Activated CD4-positive, CD25-positive, alpha-beta regulatory T cell treated with anti-CD3 and anti-CD28 coated beads, Interleukin-2, amount 50 U/mL, for 72 hours (primary cell): Measurements from ENCODE around the gene MYH11.
A peak's percentile ranks its signal among the peaks of the same experiment; 100 is the strongest.
"Not testable (repeated sequence)": the region's sequence is repeated elsewhere in the genome, so short reads cannot be mapped to it uniquely, and the experiment has no call there.

Experiments used
- DNase-seq: peaks from one replicate; pipeline ENCODE4 v3.0.0; 2021

Gene MYH11

DNA sequence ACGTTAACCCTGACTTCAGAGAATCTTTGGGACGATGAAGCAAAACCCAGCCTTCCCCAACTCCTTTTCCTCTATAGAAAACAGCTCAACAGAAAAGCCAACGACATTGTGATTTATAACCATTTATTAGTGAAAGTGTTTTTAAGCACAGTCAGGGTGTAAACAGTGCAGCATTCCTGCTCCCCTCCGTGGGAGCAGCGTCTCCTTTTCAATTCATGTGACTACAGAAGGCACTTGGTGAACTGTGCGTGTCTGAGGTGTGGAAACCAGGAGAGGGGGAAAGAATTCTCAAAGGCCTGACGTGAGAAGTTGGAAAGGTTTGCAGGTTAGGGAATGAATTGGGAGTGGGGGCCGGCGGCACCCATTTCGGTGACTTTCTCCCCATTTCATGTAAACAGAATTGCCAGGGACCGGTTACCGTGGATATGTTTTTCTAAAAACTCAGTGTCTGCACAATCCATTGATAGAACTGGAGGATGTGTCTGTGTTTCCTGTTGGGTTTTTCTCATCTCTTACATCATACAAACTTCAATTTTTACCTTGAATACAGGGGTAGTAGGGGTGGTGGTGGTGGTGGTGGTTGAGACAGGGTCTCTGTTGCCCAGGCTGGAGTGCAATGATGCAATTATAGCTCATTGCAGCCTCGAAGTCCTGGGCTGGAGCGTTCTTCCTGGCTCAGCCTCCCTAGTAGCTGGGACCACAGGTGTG lies 153.6 kb downstream of the MYH11 start:
- DNase-seq = no peak

DNA sequence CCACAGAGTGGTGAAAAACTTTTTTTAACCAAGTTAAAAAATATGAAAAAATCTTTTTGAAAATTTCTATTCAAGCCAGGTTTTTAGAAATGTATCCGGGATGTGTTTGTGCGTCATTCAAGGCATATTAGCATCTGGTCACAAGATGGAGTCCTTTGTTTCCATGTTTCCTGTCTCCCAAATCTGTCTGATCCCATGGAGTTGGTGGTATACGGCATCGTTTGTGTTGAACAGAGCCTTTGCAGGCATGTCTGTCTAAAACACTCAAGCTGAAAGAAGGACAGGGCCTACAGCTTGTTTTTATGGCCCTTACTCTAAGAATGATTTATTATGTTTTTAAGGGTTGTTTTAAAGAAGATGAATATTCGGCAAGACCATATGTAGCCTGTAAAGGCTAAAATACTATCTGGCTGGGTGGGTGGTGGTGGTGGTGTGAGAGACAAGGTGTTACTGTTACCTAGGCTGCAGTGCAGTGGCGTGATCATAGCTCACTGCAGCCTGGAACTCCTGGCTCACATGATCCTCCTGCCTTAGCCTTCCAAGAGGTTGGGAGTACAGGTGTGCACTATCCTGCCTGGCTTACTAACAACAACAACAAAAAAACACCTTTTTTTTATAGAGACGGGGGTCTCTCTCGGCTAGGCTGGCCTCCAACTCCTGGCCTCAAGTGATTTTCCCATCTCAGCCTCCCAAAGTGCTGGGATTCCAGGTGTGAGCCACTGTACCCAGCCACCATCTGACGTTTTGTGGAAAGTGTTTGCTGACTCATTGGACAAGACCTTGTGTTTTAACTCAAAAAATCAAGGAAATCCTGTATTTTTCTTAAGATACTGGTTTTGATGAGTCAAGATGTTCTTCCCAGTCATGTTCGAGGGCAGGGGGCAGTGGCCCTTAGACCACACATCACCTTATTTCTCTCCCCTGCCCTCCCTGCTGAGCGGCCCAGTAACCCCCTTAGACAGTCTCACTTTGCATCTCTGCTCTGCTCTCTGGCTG lies 154.6 kb downstream of the MYH11 start:
- DNase-seq = no peak

DNA sequence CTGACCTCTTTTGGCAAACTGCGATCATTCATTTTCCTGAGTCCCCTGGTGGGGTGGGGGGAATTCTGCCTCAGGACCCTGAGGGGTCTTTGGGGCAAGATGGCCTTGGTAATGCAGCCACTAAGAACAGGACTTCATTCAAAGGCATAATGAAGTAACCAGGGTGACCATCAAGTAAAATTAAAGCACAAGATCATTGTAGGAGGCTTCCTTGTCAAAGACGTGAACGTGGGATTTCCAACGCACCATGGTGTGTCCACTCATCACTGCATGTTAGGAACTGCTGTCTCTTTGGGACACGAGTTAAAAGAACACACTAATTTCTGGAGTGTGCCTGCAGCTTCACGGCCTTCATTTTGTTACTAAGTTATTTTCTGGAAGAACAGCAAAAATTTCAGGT lies 155.5 kb downstream of the MYH11 start:
- DNase-seq = no peak

DNA sequence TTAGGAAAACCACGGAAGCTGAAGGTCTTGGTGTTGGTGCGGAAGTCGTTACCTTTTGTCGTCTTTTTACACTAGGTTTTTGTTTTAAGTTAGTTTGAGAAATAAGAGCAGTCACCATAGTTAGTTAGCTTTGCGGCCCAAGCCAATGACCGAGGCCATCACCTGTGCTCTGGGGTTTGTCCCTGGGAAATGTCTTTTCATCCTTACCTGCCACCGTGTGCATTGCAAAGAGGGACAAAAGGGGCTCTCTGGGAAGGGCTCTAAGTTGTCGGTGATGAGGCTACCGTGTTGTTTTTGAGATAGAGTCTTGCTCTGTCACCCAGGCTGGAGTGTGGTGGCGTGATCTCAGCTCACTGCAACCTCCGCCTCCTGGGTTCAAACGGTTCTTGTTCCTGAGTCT lies 157.0 kb downstream of the MYH11 start:
- DNase-seq = no peak

DNA sequence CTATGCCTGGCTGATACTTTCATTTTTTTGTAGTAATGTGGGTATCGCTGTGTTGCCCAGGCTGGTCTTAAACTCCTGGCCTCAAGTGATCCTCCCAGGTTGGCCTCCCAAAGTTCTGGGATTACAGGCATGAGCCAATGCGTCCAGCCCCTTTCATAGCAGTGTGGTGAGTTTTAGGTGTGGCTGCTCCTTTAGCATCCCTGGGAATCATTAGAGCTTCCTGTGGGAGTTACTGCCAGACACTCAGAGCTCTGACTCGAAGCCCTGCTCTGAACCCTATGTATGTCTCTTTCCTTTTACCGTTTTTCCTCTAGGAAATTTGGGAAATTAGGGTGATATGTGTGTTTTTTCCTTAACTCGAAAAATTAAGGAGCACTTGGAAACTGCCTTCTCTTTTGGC lies 162.3 kb downstream of the MYH11 start:
- DNase-seq = no peak

DNA sequence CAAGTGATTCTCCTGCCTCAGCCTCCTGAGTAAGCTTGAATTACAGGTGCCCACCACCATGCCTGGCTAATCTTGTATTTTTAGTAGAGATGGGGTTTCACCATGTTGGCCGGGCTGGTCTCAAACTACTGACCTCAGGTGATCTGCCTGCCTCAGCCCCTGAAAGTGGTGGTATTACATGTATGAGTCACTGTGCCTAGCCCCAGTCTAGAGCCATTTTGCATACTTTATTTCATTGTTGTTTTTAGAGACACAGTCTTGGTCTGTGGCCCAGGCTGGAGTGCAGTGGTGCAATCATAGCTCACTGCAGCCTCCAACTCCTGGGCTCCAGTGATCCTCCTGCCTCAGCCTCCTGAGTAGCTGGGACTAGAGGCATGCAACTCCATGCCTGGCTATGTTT lies 164.3 kb downstream of the MYH11 start:
- not testable (repeated sequence) for DNase-seq

DNA sequence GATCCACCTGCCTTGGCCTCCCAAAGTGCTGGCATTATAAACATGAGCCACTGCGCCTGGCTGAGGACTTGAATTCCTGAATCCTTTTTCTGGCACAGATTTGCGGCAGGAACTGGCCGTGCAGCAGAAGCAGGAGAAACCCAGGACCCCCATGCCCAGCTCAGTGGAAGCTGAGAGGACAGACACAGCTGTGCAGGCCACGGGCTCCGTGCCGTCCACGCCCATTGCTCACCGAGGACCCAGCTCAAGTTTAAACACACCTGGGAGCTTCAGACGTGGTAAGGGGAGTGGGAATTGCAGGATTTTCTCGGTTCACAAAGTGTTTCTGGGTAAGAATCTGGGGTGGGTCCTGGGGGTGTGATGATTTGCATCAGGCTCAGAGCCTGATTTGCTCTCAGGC lies 165.8 kb downstream of the MYH11 start:
- no peak for DNase-seq

DNA sequence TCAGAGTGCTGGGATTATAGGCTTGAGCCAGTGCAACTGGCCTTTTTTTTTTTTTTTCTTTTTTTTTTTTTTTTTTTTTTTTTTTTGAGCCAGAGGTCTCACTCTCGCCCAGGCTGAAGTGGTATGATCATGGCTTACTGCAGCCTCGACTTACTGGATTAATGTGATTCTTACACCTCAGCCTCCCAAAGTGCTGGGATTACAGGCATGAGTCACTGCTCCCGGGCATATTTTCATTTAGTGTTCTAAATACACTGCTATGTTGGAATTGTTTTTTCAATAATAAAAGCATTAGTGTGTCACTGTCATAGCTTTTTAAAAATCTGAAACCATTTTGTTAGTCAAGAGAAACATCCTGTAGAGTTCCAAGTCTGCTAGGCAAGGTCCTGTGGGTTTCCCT lies 166.5 kb downstream of the MYH11 start:
- DNase-seq = no peak

DNA sequence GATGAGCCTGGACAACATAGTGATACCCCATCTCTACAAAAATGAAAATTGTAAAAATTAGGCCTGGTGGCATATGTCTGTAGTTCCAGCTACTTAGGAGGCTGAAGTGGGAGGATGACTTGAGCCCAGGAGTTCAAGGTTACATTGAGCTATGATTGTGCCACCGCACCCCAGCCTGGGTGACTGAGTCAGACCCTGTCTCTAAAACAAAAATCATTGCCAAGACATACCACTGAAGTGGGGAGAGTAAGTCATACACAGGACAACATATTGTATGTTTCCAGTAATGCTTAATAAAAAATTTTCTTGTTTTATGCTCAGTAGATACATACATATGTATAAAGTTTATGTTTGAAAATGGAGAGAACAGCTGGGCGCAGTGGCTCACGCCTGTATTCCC lies 167.5 kb downstream of the MYH11 start:
- no peak for DNase-seq

DNA sequence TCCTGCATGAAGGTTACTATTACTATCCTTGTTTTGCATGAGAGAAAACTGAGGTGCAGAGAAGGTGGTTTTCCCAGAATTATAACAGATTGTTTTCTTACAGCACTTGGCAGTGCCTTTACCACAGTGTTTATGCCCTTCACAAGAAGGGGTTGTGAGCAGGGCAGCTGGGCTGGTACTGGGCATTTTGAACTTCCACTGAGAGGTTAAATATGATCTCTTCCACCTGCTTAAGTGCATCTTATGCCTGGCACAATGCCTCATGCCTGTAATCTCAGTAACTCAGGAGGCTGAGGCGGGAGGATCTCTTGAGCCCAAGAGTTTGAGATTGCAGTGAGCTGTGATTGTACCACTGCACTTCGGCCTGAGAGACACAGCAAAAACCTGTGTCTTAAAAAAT lies 170.5 kb downstream of the MYH11 start:
- DNase-seq = no peak

DNA sequence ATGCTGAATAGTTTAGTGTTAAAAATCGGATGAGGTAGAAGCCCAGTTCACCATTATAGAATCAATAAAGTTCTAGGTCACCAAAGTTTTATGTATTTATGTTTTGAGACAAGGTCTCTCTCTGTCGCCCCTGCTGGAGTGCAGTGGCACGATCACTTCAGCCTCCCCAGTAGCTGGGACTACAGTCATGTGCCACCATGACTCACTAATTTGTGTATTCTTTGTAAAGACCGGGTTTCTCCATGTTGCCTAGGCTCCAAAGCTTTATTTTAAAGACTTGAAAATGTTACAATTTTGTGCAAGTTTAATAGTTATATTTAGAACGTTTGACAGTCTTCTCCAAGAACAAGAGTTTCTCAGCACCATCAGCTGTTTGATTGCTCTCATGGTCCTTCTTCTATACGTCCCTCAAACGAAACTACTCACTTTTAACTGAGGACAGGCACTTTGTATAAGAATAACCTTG lies 174.7 kb downstream of the MYH11 start:
- DNase-seq = peak; percentile 33

DNA sequence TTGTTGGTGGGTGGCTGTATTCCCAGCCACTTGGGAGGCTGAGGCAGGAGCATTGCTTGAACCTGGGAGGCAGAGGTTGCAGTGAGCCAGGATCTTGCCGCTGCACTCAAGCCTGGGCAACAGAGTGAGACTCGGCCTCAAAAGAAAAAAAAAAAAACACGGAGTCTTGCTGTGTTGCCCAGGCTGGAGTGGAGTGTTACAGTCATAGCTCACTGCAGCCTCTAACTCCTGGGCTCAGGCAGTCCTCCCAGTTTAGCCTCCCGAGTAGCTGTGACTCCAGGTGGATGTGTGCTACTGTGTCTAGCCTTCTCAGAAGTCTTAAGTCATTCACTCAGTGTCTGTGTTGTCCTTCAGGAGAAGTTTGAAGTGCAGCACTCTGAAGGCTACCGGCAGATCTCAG lies 179.4 kb downstream of the MYH11 start:
- DNase-seq = no peak

DNA sequence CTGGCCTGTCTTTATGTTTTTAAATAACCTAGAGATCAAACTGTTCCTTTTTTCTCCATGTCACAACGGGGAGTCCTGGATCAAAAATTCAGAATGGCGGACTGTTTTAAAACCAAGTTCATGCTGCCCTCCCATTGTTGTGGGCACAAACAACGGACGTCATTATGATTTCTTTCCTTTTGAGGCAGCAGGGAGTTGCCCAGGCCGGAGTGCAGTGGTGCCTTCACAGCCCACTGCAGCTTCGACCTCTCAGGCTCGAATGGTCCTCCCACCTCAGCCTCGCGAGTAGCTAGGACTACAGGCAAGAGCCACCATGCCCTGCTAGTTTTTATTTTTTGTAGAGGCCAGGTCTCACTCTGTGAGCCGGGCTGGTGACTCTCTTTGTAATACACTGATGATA lies 180.3 kb downstream of the MYH11 start:
- DNase-seq = no peak

DNA sequence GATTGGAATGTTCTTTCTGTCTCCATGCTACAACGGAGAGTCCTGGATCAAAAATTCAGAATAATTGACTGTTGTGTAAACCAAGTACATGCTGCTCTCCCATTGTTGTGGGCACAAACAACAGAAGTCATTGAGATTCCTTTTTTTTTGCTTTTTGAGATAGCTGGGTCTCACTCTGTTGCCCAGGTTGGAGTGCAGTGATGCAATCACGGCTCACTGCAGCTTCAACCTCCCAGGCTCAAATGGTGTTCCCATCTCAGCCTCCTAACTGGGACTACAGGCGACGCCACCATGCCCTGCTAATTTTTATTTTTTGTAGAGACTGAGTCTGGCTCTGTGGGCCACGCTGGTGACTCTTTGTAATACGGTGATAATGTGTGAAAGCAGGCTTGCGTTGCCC lies 182.3 kb downstream of the MYH11 start:
- no peak for DNase-seq

DNA sequence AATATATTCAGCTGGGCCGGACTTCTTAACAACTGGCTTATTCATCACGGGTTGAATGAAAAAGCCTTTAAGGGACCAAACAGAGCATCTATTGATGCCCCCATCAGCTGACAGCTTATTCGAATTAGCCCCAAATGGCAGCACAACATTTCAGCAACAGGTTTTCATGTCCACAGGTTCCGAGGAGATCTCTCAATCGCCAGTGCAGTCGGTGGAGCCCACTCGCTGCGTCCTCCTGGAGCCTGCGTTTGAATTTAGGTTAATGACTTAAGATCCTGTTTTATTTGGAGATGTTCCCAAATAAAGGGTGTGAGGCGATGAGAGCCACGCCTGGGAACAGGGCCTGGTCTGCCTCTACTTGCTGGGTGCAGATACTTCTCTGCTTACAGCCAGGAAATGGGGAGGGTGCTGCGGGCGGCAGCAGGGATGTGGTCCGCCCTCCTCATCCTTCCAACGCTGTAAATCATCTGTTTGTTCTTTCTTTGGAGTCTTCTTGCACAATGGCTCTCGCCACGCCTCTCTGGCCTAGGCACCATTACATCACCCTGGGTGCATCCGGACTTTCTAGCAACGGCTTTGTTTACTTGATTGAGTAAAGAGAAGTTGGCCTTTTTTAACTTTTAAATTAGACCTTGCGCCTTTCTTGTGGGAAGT lies 184.2 kb downstream of the MYH11 start:
- peak; percentile 56 for DNase-seq

DNA sequence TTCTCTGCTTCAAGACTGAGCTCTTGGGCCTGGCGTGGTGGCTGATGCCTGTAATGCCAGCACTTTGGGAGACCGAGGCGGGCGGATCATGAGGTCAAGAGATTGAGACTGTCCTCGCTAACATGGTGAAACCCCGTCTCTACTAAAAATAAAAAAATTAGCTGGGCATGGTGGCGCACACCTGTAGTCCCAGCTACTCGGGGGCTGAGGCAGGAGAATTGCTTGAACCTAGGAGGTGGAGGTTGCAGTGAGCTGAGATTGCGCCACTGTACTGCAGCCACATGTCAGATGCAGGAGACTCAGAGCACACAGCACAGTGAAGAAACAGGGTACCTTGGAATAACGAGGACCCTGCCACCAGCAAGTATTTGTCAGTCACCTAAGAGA lies 184.7 kb downstream of the MYH11 start:
- not testable (repeated sequence) for DNase-seq

DNA sequence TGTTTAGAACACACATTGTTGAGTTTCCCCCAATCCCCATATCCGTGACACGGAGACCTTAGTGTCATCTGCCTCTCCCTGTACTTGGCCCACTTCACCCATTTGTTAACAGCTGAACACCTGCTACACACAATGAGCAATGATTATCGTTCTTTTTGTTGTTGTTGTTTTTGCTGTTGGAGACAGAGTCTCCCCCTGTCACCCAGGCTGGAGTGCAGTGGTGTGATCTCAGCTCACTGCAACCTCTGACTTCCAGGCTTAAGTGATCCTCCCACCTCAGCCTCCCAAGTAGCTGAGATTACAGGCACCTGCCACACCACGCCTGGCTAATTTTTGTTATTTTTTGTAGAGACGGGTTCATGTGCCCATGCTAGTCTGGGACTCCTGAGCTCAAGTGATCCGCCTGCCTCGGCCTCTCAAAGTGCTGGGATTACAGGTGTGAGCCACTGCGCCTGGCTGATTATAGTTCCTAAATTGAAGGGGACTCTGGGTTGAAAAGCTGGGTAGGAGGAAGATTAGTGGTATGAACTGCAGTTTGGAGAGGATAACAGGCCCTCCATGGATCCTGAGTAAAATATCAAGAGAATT lies 185.2 kb downstream of the MYH11 start:
- no peak for DNase-seq

DNA sequence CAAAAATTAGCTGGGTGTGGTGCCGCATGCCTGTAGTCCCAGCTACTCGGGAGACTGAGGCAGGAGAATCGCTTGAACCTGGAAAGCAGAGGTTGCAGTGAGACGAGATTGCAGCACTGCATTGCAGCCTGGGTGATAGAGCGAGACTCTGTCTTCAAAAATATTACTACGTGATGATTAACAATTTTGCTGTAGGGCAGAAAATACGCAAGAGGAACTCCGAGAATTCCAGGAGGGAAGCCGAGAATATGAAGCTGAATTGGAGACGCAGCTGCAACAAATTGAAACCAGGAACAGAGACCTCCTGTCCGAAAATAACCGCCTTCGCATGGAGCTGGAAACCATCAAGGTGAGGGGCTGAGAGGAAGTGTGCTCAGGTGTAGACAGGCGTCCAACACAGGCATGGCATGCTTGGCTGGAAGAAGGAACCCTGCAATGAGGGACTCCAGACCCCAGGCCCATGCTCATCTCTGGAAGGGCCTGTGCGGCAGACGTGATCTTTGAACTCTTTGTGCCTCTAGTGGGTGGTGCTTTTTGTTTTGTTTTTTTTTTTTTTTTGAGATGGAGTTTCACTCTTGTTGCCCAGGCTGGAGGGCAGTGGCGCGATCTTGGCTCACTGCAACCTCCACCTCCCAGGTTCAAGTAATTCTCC lies 189.6 kb downstream of the MYH11 start:
- no peak for DNase-seq

DNA sequence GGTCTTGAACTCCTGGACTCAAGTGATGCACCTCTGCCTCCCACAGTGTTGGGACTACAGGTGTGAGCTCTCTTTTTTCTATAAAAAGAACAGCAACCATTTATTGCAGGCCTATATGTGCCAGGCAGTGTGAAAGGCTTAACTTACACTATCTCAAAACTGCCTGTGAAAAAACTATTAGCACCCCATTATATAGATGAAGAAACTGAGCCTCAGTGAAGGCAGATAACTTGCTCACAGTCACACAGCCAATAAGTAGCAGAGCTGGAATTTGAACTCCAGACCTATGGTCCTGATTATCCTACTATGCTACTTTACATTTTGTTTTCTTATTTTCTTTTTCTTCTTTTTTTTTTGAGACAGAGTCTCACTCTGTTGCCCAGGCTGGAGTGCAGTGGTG lies 191.7 kb downstream of the MYH11 start:
- no peak for DNase-seq

DNA sequence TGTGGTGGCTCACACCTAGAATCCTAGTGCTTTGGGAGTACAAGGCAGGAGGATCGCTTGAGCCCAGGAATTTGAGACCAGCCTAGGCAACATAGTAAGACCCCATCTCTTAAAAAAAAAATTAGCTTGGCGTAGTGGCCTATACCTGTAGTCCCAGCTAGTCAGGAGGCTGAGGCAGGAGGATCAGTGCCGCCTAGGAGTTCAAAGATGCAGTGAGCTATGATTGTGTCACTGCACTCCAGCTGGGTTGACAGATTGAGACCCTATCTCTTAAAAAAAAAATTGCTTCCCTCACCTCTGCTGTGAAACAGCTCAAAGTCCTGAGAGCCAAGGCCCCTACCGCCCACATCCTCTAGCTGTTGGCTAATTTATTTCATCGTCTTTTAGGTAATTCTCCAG lies 196.6 kb downstream of the MYH11 start:
- DNase-seq = no peak

DNA sequence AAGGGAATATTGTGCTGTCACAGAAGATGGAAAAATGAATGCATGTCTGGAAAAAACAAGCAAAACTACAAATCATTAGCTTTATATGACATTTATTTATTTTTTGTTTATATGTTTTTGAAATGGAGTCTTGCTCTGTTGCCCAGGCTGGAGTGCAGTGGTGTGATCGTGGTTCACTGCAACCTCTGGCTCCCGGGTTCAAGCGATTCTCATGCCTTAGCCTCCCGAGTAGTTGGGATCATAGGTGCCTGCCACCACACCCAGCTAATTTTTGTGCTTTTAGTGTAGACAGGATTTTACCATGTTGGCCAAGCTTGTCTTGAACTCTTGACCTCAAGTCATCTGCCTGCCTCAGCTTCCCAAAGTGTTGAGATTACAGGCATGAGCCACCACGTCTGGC lies 198.3 kb downstream of the MYH11 start:
- no peak for DNase-seq

DNA sequence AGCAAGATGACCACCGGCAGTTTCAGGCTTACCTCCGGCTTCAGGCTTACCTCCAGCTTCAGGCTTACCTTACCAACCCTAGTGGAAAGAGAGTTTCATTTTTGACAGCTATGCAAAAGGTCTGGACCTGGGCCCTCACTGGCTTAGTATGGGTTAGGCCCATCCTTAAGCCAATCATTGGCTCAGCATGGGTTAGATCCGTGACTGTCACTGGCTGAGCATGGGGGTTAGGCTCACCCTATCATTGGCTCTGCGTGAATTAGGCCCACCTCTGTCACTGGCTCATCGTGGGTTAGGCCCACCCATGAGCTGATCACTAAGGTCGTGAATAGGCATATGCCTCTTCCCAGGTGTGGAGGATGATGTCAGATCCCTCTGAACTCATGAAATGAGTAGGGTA lies 198.7 kb downstream of the MYH11 start:
- DNase-seq = no peak

DNA sequence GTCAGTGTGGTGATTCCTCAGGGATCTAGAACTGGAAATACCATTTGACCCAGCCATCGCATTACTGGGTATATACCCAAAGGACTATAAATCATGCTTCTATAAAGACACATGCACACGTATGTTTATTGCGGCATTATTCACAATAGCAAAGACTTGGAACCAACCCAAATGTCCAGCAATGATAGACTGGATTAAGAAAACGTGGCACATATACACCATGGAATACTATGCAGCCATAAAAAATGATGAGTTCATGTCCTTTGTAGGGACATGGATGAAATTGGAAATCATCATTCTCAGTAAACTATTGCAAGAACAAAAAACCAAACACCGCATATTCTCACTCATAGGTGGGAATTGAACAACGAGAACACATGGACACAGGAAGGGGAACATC lies 201.3 kb downstream of the MYH11 start:
- not testable (repeated sequence) for DNase-seq
